GM18499 (cell line): ENCODE measurements around the gene SLC39A9.
"Not testable (repeated sequence)": the region's sequence is repeated elsewhere in the genome, so short reads cannot be mapped to it uniquely, and the experiment has no call there.

Experiments
- ATAC-seq: cut with Tn5 transposase; IDR thresholded peaks from one replicate; pipeline ENCODE4 v1.9.1; 2021; ENCODE audit warnings: moderate number of reproducible peaks; ENCODE audit not compliant: insufficient read depth, unreplicated experiment

SLC39A9 gene

DNA sequence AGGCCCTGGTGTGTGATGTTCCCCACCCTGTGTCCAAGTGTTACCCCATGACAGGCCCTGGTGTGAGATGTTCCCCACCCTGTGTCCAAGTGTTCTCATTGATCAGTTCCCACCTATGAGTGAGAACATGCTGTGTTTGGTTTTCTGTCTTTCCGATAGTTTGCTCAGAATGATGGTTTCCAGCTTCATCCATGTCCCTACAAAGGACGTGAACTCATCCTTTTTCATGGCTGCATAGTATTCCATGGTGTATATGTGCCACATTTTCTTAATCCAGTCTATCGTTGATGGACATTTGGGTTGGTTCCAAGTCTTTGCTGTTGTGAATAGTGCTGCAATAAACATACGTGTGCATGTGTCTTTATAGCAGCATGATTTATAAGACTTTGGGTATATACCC is 17.6 kb downstream of the SLC39A9 start:
- ATAC-seq = not testable (repeated sequence)

DNA sequence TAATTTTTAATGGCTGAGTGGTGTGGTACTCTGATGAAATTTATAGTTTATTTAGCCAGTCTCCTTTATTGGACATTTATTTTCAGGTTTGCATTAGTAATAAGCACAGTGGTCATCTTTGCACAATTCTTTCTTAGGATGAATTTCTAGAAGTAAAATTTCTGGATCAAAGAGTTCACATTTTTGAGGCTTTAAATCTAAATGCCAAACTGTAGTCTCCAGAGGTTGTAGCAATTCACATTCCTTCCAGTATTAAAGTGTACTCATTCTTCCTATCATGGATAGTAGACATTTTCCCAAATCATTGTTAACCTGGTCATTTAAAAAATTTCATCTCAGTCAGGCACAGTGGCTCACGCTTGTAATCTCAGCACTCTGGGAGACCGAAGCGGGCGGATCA is 24.8 kb downstream of the SLC39A9 start:
- ATAC-seq = no peak

GRCh38 chr14:69424149-69424923 is 25.8 kb downstream of the SLC39A9 start:
- no peak for ATAC-seq

DNA sequence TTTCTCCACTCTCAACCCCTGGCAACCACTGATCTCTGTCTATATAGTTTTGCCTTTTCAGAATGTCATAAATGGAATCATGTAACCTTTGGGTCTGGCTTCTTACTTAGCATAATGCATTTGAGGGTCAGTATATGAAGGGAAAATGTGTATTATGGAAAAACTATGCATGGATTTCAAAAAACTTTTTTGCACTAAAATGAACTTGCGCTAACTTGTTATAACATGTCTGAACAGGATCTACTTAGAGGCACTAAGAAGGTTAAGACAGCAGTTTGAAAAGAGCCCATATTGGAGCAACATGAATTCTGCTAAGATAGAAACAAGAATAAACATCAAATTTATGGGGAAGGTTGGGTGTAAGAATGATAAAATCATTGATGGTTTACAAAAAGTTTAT is 29.1 kb downstream of the SLC39A9 start:
- ATAC-seq = no peak

GRCh38 chr14:69428289-69428998 is 30.0 kb downstream of the SLC39A9 start:
- no peak for ATAC-seq

DNA sequence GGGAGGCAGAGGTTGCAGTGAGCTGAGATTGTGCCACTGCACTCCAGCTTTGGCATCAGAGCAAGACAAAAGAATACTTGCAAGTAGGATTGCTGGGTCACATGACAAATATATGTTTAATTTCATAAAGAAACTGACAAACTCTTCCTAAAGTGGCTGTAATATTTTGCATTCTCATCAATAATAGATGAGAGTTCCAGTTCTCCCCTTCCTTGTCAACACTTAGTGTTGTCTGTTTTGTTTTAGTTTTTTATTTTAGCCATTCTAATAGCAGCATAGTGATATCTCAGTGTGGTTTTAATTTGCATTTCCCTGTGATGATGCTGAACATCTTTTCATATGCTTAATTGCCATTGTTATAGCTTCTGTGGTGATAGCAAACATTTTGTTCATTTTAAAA is 31.2 kb downstream of the SLC39A9 start:
- ATAC-seq = no peak

GRCh38 chr14:69430306-69430939 is 31.9 kb downstream of the SLC39A9 start:
- ATAC-seq = no peak

- ATAC-seq = no peak
These were observed 33.9 kb downstream of the SLC39A9 start for GRCh38 chr14:69432364-69432763.

DNA sequence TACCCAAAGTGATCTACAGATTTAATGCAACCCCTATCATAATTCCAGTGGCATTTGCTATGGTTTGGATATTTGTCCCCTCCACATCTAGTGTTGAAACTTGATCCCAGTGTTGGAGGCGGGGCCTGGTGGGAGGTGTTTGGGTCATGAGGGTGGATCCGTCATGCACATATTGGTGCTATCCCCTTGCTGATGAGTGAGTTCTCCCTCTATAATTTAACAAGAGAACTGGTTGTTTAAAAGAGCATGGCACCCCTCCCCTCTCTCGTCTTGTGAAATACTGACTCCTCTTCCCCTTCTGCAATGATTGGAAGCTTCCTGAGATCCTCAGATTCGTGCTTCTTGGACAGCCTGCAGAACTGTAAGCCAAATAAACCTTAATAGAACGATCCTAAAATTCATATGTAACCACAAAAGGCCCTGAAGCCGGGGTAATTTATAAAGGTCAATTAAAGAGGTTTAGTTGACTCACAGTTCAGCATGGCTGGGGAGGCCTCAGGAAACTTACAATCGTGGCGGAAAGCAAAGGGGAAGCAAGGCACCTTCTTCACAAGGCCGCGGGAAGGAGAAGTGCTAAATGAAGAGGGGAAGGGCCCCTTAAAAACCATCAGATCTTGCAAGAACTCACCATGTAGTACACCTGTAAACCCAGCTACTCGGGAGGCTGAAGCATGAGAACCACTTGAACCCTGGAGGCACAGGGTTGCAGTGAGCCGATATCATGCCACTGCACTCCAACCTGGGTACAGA is 41.2 kb downstream of the SLC39A9 start:
- no peak for ATAC-seq

DNA sequence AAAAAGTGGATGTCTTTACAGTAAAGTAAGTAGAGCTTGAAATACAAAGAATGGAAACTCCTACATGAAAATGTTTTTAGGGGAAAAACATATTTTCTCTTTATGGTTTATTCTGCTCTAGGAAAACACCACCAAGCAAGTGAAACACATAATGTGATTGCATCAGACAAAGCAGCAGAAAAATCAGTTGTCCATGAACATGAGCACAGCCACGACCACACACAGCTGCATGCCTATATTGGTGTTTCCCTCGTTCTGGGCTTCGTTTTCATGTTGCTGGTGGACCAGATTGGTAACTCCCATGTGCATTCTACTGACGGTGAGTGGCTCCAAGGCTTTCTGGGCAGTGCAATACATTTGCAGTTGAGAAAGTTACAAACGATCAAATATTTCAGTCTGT is 43.5 kb downstream of the SLC39A9 start:
- no peak for ATAC-seq

DNA sequence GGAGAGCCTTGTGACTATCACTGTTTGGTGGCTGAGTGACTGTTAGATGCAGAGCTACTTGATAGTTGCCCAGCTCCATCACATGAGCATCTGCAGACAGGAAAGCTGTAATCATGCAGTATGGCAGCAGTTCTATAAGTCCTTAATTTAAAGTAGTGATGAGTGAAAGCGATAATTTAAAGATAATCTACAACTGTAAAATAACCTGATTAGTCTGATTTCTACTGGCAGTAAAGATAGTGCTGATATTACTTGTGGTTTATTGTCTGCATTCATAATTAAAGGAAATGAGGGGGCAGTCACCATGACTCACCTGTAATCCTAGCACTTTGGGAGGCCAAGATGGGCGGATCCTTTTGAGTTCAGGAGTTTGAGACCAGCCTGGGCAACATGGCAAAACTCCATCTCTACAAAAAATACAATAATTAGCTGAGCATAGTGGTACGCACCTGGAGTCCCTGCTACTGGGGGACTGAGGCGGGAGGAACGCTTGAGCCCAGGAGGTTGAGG is 44.9 kb downstream of the SLC39A9 start:
- ATAC-seq = no peak

DNA sequence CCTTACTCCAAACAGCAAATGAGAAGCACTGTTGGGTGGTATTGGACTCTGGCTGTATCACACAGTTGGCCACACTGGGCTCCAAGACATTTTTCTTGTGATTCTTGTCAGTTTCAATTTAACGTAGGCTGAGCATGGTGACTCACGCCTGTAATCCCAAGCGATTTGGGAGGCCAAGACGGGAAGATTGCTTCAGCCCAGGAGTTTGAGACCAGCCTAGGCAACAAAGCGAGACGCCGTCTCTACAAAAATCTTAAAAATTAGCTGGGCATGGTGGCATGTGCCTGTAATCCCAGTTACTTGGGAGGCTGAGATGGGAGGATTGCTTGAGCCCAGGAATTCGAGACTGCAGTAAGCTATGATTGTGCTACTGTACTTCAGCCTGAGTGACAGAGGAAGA is 50.7 kb downstream of the SLC39A9 start:
- no peak for ATAC-seq

DNA sequence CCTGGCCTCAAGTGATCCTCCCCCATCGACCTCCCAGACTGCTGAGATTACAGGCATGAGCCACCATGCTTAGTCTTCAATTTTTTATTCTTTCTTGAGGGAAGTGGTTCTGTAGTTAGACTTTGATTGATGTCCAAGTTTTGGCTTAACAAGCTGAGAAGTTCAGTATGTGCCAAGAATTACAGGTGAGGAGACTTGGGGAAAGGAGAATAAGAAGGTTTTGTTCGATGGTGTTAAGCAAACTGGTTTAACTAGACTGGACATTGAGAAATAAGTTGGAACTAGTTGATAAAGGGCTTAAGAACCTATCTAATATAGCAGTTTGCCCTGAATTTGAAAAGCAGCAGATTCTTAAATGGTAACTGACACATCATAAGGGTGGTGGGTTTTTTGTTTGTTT is 53.4 kb downstream of the SLC39A9 start:
- ATAC-seq = no peak

DNA sequence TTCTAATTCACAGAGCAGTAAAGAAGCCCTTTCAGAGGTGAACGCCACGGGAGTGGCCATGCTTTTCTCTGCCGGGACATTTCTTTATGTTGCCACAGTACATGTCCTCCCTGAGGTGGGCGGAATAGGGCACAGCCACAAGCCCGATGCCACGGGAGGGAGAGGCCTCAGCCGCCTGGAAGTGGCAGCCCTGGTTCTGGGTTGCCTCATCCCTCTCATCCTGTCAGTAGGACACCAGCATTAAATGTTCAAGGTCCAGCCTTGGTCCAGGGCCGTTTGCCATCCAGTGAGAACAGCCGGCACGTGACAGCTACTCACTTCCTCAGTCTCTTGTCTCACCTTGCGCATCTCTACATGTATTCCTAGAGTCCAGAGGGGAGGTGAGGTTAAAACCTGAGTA is 59.9 kb downstream of the SLC39A9 start:
- ATAC-seq = no peak

GRCh38 chr14:69459122-69459521 is 60.6 kb downstream of the SLC39A9 start:
- no peak for ATAC-seq

DNA sequence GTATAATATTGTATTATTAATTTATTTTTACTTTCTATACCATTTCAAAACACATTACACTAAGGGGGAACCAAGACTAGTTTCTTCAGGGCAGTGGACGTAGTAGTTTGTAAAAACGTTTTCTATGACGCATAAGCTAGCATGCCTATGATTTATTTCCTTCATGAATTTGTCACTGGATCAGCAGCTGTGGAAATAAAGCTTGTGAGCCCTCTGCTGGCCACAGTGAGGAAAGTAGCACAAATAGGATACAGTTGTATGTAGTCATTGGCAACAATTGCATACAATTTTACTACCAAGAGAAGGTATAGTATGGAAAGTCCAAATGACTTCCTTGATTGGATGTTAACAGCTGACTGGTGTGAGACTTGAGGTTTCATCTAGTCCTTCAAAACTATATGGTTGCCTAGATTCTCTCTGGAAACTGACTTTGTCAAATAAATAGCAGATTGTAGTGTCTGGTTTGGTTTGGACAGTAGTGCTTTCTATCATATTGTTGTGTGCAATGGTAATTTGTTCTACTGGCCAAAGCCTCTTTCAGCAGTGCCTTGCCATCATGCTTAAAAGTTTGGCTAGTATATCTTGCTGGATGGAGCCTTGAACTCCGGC is 61.7 kb downstream of the SLC39A9 start:
- ATAC-seq = no peak

GRCh38 chr14:69464379-69464778 is 65.9 kb downstream of the SLC39A9 start:
- ATAC-seq = no peak

DNA sequence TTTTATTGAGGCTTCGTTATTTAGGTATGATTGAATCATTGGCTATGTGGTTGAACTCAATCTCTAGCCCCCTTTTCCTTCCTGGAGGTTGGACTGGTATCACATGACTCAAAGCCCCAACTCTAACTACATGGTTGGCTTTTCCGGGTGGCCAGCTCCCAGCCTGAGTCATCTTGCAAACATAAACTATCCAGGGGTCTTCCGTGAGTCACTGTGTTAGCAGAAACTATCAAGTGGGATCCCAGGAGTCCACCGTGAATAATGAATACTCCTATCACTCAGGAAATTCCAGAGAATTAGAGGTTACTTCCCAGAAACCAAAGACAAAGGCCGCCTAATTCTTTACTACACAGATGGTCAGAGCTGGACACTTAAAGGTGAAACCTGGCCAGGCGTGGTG is 66.3 kb downstream of the SLC39A9 start:
- ATAC-seq = no peak

- no peak for ATAC-seq
These were observed 70.5 kb downstream of the SLC39A9 start for GRCh38 chr14:69468949-69469348.

- no peak for ATAC-seq
These were observed 72.9 kb downstream of the SLC39A9 start for GRCh38 chr14:69471436-69471835.
